Osteoblast (primary cell): ENCODE results near the gene MDM4. TPM values are rescaled to one million over a fixed set of nuclear protein-coding genes. Genes with fewer than 3 reads are reported as not detected.

Experiments used
- DNase-seq: peaks from one replicate; pipeline ENCODE4 v3.0.0; 2011; ENCODE audit warnings: low spot score, mixed read lengths; ENCODE audit not compliant: insufficient read length; ENCODE audit errors: missing footprints
- H2AFZ ChIP-seq: 2 replicates; pipeline ENCODE4 v1.6.0; 2011; ENCODE audit warnings: mild to moderate bottlenecking, low read length
- H3K27ac ChIP-seq: 2 replicates; pipeline ENCODE4 v1.5.1; 2011; ENCODE audit warnings: mild to moderate bottlenecking, low read depth, low read length, moderate library complexity
- H3K27me3 ChIP-seq: 2 replicates; pipeline ENCODE4 v1.6.0; 2012; ENCODE audit warnings: mild to moderate bottlenecking, control low read depth, inconsistent platforms, low read length, moderate library complexity; ENCODE audit not compliant: insufficient read depth
- H3K36me3 ChIP-seq: 2 replicates; pipeline ENCODE4 v1.5.1; 2011; ENCODE audit warnings: mild to moderate bottlenecking, low read length, control low read depth, moderate library complexity; ENCODE audit not compliant: insufficient read depth
- H3K4me1 ChIP-seq: 2 replicates; pipeline ENCODE4 v1.5.1; 2011; ENCODE audit warnings: mild to moderate bottlenecking, low read length, control low read depth, moderate library complexity; ENCODE audit not compliant: insufficient read depth
- H3K4me2 ChIP-seq: 2 replicates; pipeline ENCODE4 v1.6.0; 2011; ENCODE audit warnings: mild to moderate bottlenecking, low read length; ENCODE audit not compliant: insufficient read depth
- H3K4me3 ChIP-seq: fragments of 200-600 bp; sonication (generic); 3 replicates; pipeline ENCODE4 v1.5.1; 2012; ENCODE audit warnings: mild to moderate bottlenecking, low read length, inconsistent platforms; ENCODE audit not compliant: insufficient read depth
- H3K79me2 ChIP-seq: 2 replicates; pipeline ENCODE4 v1.6.0; 2012; ENCODE audit warnings: mild to moderate bottlenecking, low read length, control low read depth, inconsistent platforms; ENCODE audit not compliant: insufficient read depth
- H3K9me3 ChIP-seq: 2 replicates; pipeline ENCODE4 v1.5.1; 2011; ENCODE audit warnings: low read depth, low read length, control low read depth
- H4K20me1 ChIP-seq: 2 replicates; pipeline ENCODE4 v1.6.0; 2012; ENCODE audit warnings: mild to moderate bottlenecking, low read length, control low read depth; ENCODE audit not compliant: insufficient read depth
- CTCF ChIP-seq: IDR thresholded peaks from 2 replicates; pipeline ENCODE4 v1.5.1; 2011; ENCODE audit warnings: mild to moderate bottlenecking, low read depth, low read length, moderate library complexity; ENCODE audit errors: extremely low read depth
- total RNA-seq: library from RNA; depleted of rRNA; stranded (reverse); fragments of >200 nt; gene quantifications from 2 replicates; pipeline ENCODE4 v1.2.3, GENCODE V29; 2012

Gene MDM4
- total RNA-seq, 1 donor, result 40.2 TPM

DNA sequence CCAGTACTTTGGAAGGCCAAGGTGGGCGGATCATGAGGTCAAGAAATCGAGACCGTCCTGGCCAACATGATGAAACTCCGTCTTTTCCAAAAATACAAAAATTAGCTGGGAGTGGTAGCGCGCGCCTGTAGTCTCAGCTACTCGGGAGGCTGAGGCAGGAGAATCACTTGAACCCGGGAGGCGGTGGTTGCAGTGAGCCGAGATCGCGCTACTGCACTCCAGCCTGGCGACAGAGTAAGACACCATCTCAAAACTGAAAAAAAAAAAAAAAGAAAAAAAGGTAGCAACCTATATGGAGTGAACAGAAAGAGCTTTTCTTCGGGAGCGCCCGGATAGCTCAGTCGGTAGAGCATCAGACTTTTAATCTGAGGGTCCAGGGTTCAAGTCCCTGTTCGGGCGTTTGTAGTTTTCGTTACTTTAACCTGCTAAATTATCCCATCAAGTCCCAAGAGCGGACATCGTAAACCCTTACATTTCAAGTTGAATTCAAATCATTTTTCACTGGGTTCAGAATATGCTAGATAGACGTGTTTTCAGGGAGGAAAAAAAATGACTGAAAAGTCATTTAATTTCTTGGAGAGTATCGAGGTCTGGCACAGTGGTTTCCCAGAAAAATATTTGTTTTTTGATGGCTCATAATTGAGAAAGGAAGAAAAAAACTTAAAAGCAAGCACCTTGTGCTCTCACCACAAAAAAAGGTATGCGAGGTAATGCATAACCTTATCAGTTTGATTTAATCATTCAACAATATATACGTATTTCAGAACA is 9.8 kb upstream of the MDM4 start:
- H3K79me2 ChIP-seq, result no peaks in the 10 kb centered on the region
- peak overlapping the region; percentile 67 for H2AFZ ChIP-seq
- H3K27me3 ChIP-seq, result peaks cover 5% of the 10 kb centered on the region
- H3K4me2 ChIP-seq, result peak overlapping the region; percentile 86
- no peak for TF ChIP-seq CTCF
- no peak for DNase-seq
- no peaks in the 10 kb centered on the region for H3K36me3 ChIP-seq
- no peaks in the 10 kb centered on the region for H3K4me1 ChIP-seq
- H4K20me1 ChIP-seq, result no peaks in the 10 kb centered on the region
- H3K4me3 ChIP-seq, result peak overlapping the region; percentile 72
- H3K9me3 ChIP-seq, result no peaks in the 10 kb centered on the region
- H3K27ac ChIP-seq, result peak overlapping the region; percentile 12

GRCh38 chr1:204506969-204507316 is 9.3 kb upstream of the MDM4 start:
- Histone ChIP-seq H3K79me2 (no peaks in the 10 kb centered on the region), H3K4me3 (peak overlapping the region; percentile 70), H3K36me3 (no peaks in the 10 kb centered on the region), H2AFZ (peak overlapping the region; percentile 96), H4K20me1 (no peaks in the 10 kb centered on the region), H3K27me3 (no peaks in the 10 kb centered on the region), H3K9me3 (no peaks in the 10 kb centered on the region), H3K4me2 (peak overlapping the region; percentile 86), H3K4me1 (no peaks in the 10 kb centered on the region), H3K27ac (peak overlapping the region; percentile 66)
- no peak for TF ChIP-seq CTCF
- DNase-seq, result no peak

DNA sequence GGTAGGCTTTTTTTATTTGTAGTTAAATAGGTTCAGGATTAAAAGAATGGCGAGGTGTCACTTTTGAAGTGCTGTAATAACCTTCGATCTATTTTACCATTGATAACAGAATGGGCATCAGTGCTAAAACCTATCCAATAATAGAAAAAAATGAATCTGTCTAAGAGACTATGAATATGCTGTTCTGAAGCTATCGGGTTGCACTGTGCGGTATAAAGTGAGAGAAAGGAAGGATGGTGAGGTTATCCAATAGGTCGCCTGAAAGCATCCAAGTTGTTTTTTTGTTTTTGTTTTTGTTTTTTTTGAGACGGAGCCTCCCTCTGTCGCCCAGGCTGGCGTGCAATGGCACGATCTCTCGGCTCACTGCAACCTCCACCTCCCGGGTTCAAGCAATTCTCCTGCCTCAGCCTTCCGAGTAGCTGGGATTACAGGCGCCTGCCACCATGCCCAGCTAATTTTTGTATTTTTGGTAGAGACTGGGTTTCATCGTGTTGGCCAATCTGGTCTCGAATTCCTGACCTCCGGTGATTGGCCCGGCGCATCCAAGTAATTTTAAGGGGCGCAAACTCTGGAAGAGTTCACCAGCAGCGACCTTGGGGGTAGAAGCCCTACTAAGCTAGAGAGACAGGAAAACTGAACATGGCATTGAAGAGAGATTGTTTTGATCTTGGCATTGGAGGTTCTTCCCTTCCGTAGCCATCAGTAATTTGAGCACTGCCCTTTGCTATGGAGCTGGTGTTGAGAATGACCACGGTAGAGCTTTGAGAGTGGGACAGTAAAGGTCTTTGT is 8.7 kb upstream of the MDM4 start:
- H3K4me3 ChIP-seq, result peak overlapping the region; percentile 70
- no peaks in the 10 kb centered on the region for H3K4me1 ChIP-seq
- H3K9me3 ChIP-seq, result no peaks in the 10 kb centered on the region
- H3K27ac ChIP-seq, result peak overlapping the region; percentile 66
- DNase-seq, result no peak
- H2AFZ ChIP-seq, result peak overlapping the region; percentile 96
- H3K79me2 ChIP-seq, result no peaks in the 10 kb centered on the region
- peak overlapping the region; percentile 86 for H3K4me2 ChIP-seq
- H4K20me1 ChIP-seq, result no peaks in the 10 kb centered on the region
- no peaks in the 10 kb centered on the region for H3K27me3 ChIP-seq
- TF ChIP-seq CTCF, result no peak
- H3K36me3 ChIP-seq, result no peaks in the 10 kb centered on the region

GRCh38 chr1:204509186-204509635 is 7.0 kb upstream of the MDM4 start:
- DNase-seq, result no peak
- Histone ChIP-seq H3K79me2 (no peaks in the 10 kb centered on the region), H2AFZ (no peak overlapping the region), H3K27me3 (no peaks in the 10 kb centered on the region), H3K9me3 (no peaks in the 10 kb centered on the region), H3K4me2 (no peak overlapping the region), H3K4me3 (no peak overlapping the region), H3K36me3 (no peaks in the 10 kb centered on the region), H3K4me1 (no peaks in the 10 kb centered on the region), H4K20me1 (no peaks in the 10 kb centered on the region), H3K27ac (no peak overlapping the region)
- no peak for TF ChIP-seq CTCF
